SIG-M5 treated with dmso at 0.1 percent for 504 hours (cell line): Measurements from ENCODE around the gene PTGDR.
A peak's percentile ranks its signal among the peaks of the same experiment; 100 is the strongest.

ENCODE experiments used
- DNase-seq: peaks from one replicate; lab custom pipeline; 2025; ENCODE audit not compliant: unreplicated experiment; lab: John Stamatoyannopoulos, UW

Gene PTGDR

DNA sequence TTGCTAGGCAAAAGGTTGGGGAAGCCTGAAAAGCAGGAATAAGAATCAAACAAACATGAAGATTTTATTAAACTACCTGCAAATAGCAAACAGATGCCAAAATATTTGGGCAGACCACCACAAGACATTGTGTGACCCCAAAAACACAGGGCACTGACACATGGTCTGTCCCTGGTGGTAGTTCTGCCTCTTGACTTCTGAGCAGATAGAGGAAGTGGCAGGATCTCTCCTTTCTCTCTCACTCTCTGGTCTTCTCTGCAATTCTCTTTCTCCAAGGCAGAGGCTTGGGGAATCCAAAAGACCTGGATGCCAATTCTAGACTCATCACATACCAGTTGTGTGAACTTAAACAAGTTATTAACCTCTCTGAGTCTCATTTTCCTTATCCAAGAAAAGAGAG, 4.3 kb upstream of the PTGDR start:
- DNase-seq, result no peak

GRCh38 chr14:52265253-52265652, 2.2 kb upstream of the PTGDR start:
- no peak for DNase-seq

DNA sequence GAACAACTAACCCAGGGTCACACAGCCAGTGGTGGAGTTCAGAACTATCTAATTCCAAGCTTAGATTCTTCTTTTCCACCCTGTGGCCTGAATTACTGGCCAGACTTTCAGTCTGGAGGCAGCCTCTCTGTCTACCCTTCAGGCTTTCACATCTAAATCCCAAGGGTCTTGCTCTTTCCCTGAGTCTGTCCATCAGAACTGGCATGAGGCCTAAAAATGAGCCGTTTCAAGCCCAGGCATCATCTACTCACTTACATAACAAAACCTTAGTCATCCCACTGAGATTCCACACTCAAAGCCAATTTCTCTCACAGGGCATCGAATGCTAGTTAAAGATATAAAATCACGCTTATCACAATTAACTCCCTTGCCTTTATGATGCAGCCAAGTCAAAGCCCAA, 1.3 kb upstream of the PTGDR start:
- DNase-seq, result no peak

- no peak for DNase-seq
Measured at GRCh38 chr14:52266782-52267181, 716 bp upstream of the PTGDR start.

- DNase-seq, result no peak
Measured at GRCh38 chr14:52268279-52269061, 972 bp downstream of the PTGDR start.

GRCh38 chr14:52269100-52269499, 1.6 kb downstream of the PTGDR start:
- no peak for DNase-seq

DNA sequence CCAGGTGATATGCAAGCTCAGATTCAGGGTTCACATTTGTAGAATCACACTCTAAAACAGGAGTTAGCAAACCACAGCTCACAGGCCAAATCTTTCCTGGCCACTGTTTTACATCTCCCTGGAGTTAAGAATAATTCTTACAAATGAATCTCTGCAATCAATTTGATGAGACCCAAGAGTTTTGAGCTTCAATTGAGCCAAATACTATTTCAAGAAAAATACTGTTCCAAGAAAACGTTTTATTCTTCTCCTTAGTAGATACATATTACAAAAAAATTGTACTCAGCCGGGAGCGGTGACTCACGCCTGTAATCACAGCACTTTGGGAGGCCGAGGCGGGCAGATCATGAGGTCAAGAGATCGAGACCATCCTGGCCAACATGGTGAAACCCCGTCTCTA, 2.5 kb downstream of the PTGDR start:
- no peak for DNase-seq

DNA sequence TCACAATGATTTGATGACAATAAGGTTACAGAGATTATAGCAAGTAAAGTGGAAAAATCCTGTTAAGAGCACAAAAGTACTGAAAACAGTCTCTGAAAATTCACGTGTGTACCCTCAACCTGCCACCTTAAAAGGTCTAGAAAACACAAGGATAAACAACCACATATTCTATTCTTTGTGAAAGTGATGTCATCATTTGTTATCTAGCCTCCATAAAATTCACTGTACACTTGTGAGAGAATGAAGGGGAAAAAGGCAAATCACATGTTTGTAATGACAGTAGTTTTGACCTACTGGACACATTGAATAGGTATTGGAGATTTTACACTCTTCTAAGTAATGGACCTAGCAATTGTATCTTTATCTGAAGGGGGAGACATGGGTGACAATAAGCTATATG, 4.0 kb downstream of the PTGDR start:
- DNase-seq, result no peak

- peak; percentile 15 for DNase-seq
Measured at GRCh38 chr14:52272375-52272774, 4.9 kb downstream of the PTGDR start.

DNA sequence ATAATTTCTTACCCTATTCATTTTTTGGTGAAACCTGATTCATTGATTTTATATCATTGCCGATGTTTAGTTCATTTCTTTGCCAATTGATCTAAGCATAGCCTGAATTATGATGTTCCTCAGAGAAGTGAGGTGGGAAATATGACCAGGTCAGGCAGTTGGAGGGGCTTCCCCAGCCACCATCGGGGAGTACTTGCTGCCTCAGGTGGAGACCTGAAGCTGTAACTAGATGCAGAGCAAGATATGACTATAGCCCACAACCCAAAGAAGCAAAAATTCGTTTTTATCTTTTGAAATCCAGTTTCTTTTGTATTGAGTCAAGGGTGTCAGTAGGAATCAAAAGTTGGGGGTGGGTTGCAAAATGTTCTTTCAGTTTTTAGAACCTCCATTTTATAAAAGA, 7.9 kb downstream of the PTGDR start:
- no peak for DNase-seq

DNA sequence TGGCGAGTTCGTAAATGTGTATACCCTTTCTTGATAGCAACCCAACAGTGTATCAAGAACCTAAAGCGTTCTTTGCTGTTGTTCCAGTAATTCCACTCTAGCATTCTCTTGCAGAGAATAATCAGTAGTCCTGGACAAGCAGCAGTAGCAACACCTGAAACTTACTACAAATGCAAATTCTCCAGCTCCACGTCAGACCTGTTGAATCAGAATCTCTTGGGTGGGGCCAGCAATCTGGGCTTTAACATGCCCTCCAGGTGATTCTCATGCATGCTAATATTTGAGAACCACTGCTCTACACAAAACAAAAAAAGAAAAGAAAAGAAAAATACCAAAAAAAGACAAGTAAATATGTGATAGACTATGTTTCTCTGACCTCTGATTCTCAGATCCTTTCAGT, 10.1 kb downstream of the PTGDR start:
- DNase-seq, result no peak

GRCh38 chr14:52279408-52279807, 11.9 kb downstream of the PTGDR start:
- peak; percentile 50 for DNase-seq

DNA sequence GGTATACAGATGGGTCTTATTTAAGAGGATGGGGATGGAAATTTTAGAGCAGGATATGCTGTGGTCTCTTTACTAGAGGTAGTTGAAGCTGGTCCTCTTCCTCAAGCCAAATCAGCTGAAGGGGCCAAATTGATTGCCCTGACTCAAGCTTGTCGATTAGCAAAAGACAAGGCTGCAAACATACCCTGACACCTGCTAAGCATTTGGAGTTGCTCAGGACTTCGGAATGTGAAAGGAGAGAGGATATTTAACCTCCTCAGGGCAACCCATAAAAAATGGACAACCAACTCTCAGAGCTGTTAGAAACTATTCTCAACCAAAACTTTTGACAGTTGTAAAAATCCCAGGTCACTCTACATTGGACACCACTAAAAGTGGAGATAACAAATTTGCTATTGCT, 15.6 kb downstream of the PTGDR start:
- no peak for DNase-seq

DNA sequence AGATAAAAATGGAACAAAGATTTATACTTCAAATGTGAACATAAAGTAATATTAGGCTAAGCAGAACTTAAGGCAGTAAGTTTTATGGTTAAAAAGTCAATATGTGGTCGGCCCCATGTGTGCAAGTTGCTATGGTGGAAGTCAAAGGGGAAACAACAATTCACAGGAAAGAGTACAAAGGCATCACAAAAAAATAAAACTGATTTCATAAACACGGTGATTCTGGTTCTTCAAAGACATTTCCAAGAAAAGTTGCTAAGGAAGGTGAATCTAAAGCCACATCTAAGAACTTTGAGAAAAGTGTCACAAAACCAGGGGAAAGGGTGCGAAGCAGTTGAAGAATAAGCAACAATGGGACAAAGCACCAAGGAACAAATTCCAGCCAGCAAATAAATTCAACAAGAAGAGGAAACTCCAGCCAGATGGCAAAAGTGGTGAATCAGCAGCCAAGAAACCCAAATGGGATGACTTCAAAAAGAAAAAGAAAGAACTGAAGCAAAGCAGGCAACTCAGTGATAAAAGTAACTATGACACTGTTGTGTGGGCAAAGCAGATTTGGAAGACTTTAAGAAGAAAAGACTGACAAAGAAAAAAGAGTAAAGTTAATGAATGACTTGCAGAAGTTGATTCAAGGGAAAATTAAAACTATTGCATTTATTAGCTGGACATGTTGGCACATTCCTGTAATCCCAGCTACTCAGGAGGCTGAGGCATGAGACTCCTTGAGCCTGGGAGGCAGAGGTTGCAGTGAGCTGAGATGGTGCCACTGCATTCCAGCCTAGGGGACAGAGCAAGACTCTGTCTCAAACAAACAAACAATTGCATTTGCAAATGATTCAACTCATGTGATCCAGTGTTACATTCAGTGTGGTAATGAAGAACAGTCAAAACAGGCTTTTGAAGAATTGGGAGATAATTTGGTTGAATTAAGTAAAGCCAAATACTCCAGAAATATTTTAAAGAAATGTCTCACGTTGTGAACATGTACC, 19.5 kb downstream of the PTGDR start:
- no peak for DNase-seq

GRCh38 chr14:52296378-52296777, 28.9 kb downstream of the PTGDR start:
- no peak for DNase-seq

GRCh38 chr14:52298795-52299194, 31.3 kb downstream of the PTGDR start:
- DNase-seq, result no peak

DNA sequence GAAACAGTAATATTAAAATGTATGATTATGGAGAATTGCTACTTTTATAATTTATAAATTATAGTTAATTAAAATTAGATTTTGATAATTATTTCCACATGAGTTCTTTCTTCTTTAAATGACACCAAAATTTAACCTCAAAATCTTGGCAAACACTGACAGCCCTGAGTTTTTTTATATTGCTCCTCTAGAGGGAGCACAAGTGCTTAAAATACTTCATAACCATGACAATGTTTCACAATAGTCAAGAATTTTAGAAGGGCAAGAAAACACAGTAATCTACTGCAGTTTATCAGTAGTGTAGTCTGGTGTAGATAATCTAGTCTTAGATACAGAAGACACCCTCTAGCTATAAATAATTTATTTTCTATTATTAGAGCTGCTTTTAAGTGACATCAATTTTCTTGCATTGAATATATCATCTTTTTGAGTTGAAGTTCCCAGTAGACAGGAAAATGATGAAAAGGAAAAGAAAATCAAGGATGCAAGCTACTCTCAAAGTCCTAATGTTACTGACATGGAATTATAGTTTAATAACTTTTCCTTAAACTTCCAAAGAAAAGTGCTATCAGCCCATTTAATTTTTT, 32.3 kb downstream of the PTGDR start:
- DNase-seq, result peak; percentile 71

DNA sequence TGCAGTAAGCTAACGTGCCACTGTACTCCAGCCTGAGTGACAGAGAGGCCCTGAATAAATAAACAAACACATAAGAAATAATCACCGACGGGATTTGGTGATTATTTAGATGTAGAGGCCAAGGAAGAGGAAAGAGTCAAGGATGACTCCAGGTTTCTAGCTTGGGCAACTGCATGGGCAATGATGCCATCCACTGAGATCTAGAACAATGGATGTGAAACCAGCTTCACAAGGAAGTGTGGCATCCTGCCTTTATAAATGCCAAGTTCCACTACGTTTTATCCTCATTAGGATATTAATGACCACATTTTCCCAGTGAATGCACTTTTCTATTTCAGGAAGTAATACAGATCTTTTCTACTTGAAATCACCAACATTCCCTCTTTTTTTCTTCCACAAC, 35.7 kb downstream of the PTGDR start:
- DNase-seq, result no peak

DNA sequence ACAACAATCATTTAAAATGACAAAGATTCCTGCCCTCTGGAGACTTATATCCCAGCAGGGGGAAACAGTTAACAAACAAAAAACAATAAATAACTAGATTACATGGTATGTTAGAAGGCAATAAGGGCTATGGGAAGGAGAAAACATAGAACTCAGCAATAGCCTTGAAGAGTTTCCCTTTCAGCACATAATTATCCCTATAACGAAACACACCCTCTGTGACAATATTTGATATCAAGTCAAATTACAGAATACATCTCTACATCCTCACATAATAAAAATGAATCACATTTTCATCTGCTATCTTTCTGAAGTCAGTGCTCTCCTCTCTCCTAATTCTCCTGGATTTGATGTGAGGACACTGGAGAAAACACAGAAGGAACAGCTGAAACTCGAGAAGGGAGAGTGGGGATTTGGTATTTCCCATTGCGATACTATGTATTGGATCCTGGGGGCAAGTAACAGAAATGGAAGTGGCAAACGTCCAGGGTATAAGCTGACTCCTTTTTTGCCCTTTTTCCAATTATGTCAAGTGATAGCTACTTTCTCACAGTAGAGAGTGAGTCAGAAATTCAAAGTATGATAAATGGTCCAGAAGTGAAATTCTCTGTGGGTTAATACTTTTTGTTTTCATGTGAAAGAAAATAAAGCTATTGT, 36.9 kb downstream of the PTGDR start:
- DNase-seq, result no peak

DNA sequence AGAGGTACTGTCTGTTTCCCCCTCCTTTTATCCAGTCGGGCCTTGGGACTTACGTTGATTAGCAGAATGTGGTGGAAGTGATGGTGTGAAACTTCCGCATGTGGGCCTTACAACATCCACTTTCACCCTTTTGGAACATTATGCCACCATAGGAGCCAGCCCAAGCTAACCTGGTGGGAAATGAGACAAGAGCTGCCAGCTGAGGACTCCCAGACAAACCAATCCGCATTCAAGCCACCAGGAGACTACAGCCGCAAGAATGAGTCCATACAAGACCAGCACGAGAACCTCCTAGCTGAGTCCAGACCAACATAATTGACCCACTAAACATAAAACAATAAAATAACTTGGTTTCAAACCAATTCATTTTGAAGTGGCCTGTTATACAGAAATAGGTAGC, 37.5 kb downstream of the PTGDR start:
- no peak for DNase-seq

DNA sequence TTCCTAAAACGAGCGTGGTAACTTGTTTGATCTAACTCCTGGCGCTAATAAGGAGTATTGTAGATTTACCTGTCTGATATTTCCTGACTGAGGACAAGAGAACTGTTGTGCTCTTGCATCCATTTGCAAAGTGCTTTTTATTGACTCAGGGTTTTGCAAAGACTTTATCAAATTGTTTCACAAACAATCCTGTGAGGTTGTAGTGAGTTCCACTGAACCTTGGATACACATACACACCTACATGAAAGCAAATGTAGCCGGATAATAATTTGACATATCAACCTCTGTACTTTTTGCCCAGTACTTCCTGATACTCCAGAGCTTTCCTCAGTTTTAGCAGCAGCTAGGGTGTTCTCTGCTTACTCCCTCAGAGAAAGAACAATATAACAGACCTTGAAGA, 39.9 kb downstream of the PTGDR start:
- no peak for DNase-seq
